ENCODE results near the gene UBE2U.

DNA sequence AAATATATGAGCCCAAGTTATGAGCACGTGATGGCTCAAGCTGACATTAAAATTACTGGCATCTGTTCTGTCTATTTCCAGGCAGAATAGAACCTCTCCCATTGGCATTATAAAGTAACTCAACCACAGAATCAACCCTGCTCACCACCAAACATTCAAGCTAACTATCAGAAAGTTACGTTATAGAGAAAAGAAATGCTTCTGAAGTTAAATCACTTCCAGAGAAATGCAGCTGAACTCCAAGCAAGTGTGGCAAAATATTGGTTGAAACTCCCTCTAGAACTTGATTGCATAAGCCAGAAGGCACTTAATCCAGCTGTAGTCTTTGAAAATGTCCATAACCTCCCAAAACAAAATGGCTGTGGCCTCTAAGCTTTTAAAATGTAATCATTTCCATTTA is 36.2 kb upstream of the UBE2U start:
- TF ChIP-seq, protein P1, sequence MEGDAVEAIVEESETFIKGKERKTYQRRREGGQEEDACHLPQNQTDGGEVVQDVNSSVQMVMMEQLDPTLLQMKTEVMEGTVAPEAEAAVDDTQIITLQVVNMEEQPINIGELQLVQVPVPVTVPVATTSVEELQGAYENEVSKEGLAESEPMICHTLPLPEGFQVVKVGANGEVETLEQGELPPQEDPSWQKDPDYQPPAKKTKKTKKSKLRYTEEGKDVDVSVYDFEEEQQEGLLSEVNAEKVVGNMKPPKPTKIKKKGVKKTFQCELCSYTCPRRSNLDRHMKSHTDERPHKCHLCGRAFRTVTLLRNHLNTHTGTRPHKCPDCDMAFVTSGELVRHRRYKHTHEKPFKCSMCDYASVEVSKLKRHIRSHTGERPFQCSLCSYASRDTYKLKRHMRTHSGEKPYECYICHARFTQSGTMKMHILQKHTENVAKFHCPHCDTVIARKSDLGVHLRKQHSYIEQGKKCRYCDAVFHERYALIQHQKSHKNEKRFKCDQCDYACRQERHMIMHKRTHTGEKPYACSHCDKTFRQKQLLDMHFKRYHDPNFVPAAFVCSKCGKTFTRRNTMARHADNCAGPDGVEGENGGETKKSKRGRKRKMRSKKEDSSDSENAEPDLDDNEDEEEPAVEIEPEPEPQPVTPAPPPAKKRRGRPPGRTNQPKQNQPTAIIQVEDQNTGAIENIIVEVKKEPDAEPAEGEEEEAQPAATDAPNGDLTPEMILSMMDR (IDR thresholded peaks at IDR 0.05) = no peak
- no peak for TF ChIP-seq POLR2A (IDR thresholded peaks at IDR 0.05)

Data from gastroesophageal sphincter (tissue), 3 donors.